HepG2 (cell line): Measurements from ENCODE around the gene NECTIN2. TPM values are rescaled to one million over a fixed set of nuclear protein-coding genes. Genes with fewer than 3 reads are reported as not detected.

Experiments used
- HOXA3 ChIP-seq: sonication (generic); formaldehyde crosslinking; IDR thresholded peaks from 2 replicates; pipeline ENCODE4 v1.5.0; 2020; ENCODE audit warnings: missing genetic modification reagents
- KLF16 ChIP-seq, 2 experiments: sonication (generic) in 1 of 2; formaldehyde crosslinking in 1 of 2; IDR thresholded peaks; 2 replicates each; pipeline versions ENCODE4 v1.6.1 to v1.8.0; 2016 to 2023; ENCODE audit warnings: missing genetic modification reagents in 2 of 2, missing compliant biosample characterization in 1 of 2
- MEIS1 ChIP-seq: sonication (generic); formaldehyde crosslinking; IDR thresholded peaks from 2 replicates; pipeline ENCODE4 v1.9.0; 2021; ENCODE audit warnings: mild to moderate bottlenecking, missing genetic modification reagents, moderate library complexity, borderline replicate concordance
- POLR2AphosphoS5 ChIP-seq: IDR thresholded peaks from 2 replicates; pipeline ENCODE4 v1.6.1; 2012; ENCODE audit warnings: low read depth, low read length
- RBFOX2 ChIP-seq: fragments of 200-400 bp; formaldehyde crosslinking; IDR thresholded peaks from 2 replicates; pipeline ENCODE4 v1.6.1; 2017; ENCODE audit warnings: low read depth, mild to moderate bottlenecking, low read length
- RFXANK ChIP-seq: IDR thresholded peaks from 2 replicates; pipeline ENCODE4 v1.6.1; 2016
- SRSF9 ChIP-seq: fragments of 200-400 bp; formaldehyde crosslinking; IDR thresholded peaks from 2 replicates; pipeline ENCODE4 v1.6.1; 2018; ENCODE audit warnings: borderline replicate concordance, mild to moderate bottlenecking, low read depth, low read length; ENCODE audit not compliant: insufficient read depth, poor library complexity, severe bottlenecking
- YEATS4 ChIP-seq: sonication (generic); formaldehyde crosslinking; IDR thresholded peaks from 2 replicates; pipeline ENCODE4 v1.4.0; 2020; ENCODE audit warnings: missing genetic modification reagents, borderline replicate concordance
- ZFP90 ChIP-seq: sonication (generic); formaldehyde crosslinking; IDR thresholded peaks from 2 replicates; pipeline ENCODE4 v1.8.0; 2022; ENCODE audit warnings: missing genetic modification reagents, mild to moderate bottlenecking, inconsistent platforms, borderline replicate concordance
- ZNF563 ChIP-seq: sonication (generic); formaldehyde crosslinking; IDR thresholded peaks from 2 replicates; pipeline ENCODE4 v1.8.0; 2022; ENCODE audit warnings: mild to moderate bottlenecking, moderate library complexity, missing genetic modification reagents
- ZNF652 ChIP-seq: IDR thresholded peaks from 2 replicates; pipeline ENCODE4 v1.6.1; 2016; ENCODE audit warnings: low read depth, borderline replicate concordance
- ZNF709 ChIP-seq: sonication (generic); formaldehyde crosslinking; IDR thresholded peaks from 2 replicates; pipeline ENCODE4 v1.5.0; 2020; ENCODE audit warnings: mild to moderate bottlenecking, missing genetic modification reagents
- ZSCAN9 ChIP-seq: IDR thresholded peaks from 2 replicates; pipeline ENCODE4 v1.6.1; 2016; ENCODE audit warnings: borderline replicate concordance
- polyA plus RNA-seq, 8 experiments: library from polyadenylated mRNA; depleted of rRNA in 3 of 8; stranded (reverse) in 7 of 8; unstranded in 1 of 8; fragments of >200 nt; fragmentation: Illumina TruSeq in 4 of 8; extraction: Trizol in 4 of 8; gene quantifications; 2 replicates each; pipeline versions ENCODE4 v1.2.1 to v1.2.3, GENCODE V29; 2011 to 2016; ENCODE audit warnings: low read depth in 4 of 8, missing spikeins in 1 of 8, mixed read lengths in 1 of 8; ENCODE audit not compliant: insufficient read depth in 1 of 8
- total RNA-seq, 5 experiments: library from RNA; depleted of rRNA; stranded (reverse); fragments of >200 nt; fragmentation: Illumina TruSeq; extraction: Trizol; gene quantifications; 2 replicates each; pipeline ENCODE4 v1.2.3, GENCODE V29; 2016; ENCODE audit warnings: low read depth in 1 of 5
- TF ChIP-seq, protein P1 (sequence below): sonication (generic); formaldehyde crosslinking; IDR thresholded peaks from 2 replicates; pipeline ENCODE4 v1.8.0; 2022; ENCODE audit warnings: missing genetic modification reagents, mild to moderate bottlenecking, borderline replicate concordance
- TF ChIP-seq, protein P2 (sequence below): sonication (generic); formaldehyde crosslinking; IDR thresholded peaks from 2 replicates; pipeline ENCODE4 v1.8.1; 2023; ENCODE audit warnings: missing genetic modification reagents, mild to moderate bottlenecking, borderline replicate concordance
- TF ChIP-seq, protein P3 (sequence below), 2 experiments: IDR thresholded peaks; 2 replicates each; pipeline ENCODE4 v1.6.1; 2011 to 2012; ENCODE audit warnings: low read length in 2 of 2, borderline replicate concordance in 1 of 2, low read depth in 1 of 2, mild to moderate bottlenecking in 1 of 2, moderate library complexity in 1 of 2
- TF ChIP-seq, protein P4 (sequence below): sonication (generic); formaldehyde crosslinking; conservative IDR thresholded peaks from 2 replicates; pipeline ENCODE4 v1.4.0; 2020; ENCODE audit warnings: missing genetic modification reagents
- TF ChIP-seq, protein P5 (sequence below): sonication (generic); formaldehyde crosslinking; IDR thresholded peaks from 2 replicates; pipeline ENCODE4 v1.5.0; 2020; ENCODE audit warnings: mild to moderate bottlenecking, missing genetic modification reagents

NECTIN2 gene
- total and polyA plus RNA-seq, 2 of the 13 experiments (the other 11 are each of a cell fraction or from before 2014, with no cell fraction given): 75.4 to 114 TPM

DNA sequence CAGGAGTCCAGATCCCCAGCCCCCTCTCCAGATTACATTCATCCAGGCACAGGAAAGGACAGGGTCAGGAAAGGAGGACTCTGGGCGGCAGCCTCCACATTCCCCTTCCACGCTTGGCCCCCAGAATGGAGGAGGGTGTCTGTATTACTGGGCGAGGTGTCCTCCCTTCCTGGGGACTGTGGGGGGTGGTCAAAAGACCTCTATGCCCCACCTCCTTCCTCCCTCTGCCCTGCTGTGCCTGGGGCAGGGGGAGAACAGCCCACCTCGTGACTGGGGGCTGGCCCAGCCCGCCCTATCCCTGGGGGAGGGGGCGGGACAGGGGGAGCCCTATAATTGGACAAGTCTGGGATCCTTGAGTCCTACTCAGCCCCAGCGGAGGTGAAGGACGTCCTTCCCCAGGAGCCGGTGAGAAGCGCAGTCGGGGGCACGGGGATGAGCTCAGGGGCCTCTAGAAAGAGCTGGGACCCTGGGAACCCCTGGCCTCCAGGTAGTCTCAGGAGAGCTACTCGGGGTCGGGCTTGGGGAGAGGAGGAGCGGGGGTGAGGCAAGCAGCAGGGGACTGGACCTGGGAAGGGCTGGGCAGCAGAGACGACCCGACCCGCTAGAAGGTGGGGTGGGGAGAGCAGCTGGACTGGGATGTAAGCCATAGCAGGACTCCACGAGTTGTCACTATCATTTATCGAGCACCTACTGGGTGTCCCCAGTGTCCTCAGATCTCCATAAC, 59.5 kb downstream of the NECTIN2 start, which contains the start of gene APOE (continued):
- TF ChIP-seq, protein P1, sequence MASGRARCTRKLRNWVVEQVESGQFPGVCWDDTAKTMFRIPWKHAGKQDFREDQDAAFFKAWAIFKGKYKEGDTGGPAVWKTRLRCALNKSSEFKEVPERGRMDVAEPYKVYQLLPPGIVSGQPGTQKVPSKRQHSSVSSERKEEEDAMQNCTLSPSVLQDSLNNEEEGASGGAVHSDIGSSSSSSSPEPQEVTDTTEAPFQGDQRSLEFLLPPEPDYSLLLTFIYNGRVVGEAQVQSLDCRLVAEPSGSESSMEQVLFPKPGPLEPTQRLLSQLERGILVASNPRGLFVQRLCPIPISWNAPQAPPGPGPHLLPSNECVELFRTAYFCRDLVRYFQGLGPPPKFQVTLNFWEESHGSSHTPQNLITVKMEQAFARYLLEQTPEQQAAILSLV (CRISPR knock-in tag): 0 out of 2 replicates have a peak, but pooled peaks have one; percentile 32
- peak; percentile 61; the same call in 1 of the 2 replicates for TF ChIP-seq ZNF709 (CRISPR knock-in tag)
- no peak for TF ChIP-seq ZFP90 (CRISPR knock-in tag)
- peak; percentile 13; the same call in 1 of the 2 replicates for TF ChIP-seq HOXA3 (CRISPR knock-in tag)
- TF ChIP-seq SRSF9: no peak
- no peak for TF ChIP-seq YEATS4 (CRISPR knock-in tag)
- TF ChIP-seq MEIS1 (CRISPR knock-in tag): peak; percentile 82; the same call in 1 of the 2 replicates
- TF ChIP-seq, protein P2, sequence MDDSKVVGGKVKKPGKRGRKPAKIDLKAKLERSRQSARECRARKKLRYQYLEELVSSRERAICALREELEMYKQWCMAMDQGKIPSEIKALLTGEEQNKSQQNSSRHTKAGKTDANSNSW (CRISPR knock-in tag): no peak
- peak; percentile 62; the same call in 1 of the 2 replicates for TF ChIP-seq ZNF563 (CRISPR knock-in tag)
- TF ChIP-seq RFXANK (CRISPR knock-in tag): peak; percentile 42; the same call in 1 of the 2 replicates
- TF ChIP-seq, protein P3, sequence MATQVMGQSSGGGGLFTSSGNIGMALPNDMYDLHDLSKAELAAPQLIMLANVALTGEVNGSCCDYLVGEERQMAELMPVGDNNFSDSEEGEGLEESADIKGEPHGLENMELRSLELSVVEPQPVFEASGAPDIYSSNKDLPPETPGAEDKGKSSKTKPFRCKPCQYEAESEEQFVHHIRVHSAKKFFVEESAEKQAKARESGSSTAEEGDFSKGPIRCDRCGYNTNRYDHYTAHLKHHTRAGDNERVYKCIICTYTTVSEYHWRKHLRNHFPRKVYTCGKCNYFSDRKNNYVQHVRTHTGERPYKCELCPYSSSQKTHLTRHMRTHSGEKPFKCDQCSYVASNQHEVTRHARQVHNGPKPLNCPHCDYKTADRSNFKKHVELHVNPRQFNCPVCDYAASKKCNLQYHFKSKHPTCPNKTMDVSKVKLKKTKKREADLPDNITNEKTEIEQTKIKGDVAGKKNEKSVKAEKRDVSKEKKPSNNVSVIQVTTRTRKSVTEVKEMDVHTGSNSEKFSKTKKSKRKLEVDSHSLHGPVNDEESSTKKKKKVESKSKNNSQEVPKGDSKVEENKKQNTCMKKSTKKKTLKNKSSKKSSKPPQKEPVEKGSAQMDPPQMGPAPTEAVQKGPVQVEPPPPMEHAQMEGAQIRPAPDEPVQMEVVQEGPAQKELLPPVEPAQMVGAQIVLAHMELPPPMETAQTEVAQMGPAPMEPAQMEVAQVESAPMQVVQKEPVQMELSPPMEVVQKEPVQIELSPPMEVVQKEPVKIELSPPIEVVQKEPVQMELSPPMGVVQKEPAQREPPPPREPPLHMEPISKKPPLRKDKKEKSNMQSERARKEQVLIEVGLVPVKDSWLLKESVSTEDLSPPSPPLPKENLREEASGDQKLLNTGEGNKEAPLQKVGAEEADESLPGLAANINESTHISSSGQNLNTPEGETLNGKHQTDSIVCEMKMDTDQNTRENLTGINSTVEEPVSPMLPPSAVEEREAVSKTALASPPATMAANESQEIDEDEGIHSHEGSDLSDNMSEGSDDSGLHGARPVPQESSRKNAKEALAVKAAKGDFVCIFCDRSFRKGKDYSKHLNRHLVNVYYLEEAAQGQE (IDR thresholded peaks at IDR 0.05; ENCODE audit: borderline replicate concordance in 1 of 2, low read depth in 1 of 2, low read length in 2 of 2): no peak
- peak; percentile 94 for TF ChIP-seq POLR2AphosphoS5
- no peak for TF ChIP-seq ZNF652 (CRISPR knock-in tag)
- TF ChIP-seq RBFOX2: peak; percentile 80
- TF ChIP-seq, protein P4, sequence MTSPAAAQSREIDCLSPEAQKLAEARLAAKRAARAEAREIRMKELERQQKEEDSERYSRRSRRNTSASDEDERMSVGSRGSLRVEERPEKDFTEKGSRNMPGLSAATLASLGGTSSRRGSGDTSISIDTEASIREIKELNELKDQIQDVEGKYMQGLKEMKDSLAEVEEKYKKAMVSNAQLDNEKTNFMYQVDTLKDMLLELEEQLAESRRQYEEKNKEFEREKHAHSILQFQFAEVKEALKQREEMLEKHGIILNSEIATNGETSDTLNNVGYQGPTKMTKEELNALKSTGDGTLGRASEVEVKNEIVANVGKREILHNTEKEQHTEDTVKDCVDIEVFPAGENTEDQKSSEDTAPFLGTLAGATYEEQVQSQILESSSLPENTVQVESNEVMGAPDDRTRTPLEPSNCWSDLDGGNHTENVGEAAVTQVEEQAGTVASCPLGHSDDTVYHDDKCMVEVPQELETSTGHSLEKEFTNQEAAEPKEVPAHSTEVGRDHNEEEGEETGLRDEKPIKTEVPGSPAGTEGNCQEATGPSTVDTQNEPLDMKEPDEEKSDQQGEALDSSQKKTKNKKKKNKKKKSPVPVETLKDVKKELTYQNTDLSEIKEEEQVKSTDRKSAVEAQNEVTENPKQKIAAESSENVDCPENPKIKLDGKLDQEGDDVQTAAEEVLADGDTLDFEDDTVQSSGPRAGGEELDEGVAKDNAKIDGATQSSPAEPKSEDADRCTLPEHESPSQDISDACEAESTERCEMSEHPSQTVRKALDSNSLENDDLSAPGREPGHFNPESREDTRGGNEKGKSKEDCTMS (CRISPR knock-in tag): no peak
- TF ChIP-seq KLF16 (CRISPR knock-in tag; IDR thresholded peaks at IDR 0.05): no peak
- TF ChIP-seq, protein P5, sequence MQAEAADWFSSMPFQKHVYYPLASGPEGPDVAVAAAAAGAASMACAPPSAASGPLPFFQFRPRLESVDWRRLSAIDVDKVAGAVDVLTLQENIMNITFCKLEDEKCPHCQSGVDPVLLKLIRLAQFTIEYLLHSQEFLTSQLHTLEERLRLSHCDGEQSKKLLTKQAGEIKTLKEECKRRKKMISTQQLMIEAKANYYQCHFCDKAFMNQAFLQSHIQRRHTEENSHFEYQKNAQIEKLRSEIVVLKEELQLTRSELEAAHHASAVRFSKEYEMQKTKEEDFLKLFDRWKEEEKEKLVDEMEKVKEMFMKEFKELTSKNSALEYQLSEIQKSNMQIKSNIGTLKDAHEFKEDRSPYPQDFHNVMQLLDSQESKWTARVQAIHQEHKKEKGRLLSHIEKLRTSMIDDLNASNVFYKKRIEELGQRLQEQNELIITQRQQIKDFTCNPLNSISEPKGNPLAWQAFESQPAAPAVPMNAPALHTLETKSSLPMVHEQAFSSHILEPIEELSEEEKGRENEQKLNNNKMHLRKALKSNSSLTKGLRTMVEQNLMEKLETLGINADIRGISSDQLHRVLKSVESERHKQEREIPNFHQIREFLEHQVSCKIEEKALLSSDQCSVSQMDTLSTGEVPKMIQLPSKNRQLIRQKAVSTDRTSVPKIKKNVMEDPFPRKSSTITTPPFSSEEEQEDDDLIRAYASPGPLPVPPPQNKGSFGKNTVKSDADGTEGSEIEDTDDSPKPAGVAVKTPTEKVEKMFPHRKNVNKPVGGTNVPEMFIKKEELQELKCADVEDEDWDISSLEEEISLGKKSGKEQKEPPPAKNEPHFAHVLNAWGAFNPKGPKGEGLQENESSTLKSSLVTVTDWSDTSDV (CRISPR knock-in tag): no peak
- no peak; the same call in 1 of the 2 replicates for TF ChIP-seq ZSCAN9 (CRISPR knock-in tag)
